Endothelial cell of umbilical vein (primary cell): ENCODE measurements around the gene TTLL11.

Experiments used
- CTCF ChIP-seq, 2 donors: IDR thresholded peaks; 1 replicate in 1 of 2; 2 replicates in 1 of 2; pipeline ENCODE4 v1.5.1; 2011; ENCODE audit warnings: low read length in 2 of 2, mild to moderate bottlenecking in 2 of 2, moderate library complexity in 2 of 2, control low read depth in 1 of 2, inconsistent platforms in 1 of 2, low read depth in 1 of 2; ENCODE audit not compliant: insufficient read depth in 1 of 2; ENCODE audit errors: extremely low read depth in 1 of 2
- EZH2 ChIP-seq: IDR thresholded peaks from 2 replicates; pipeline ENCODE4 v1.6.1; 2012; ENCODE audit warnings: borderline replicate concordance, low read depth, mild to moderate bottlenecking, moderate library complexity, low read length, inconsistent platforms; ENCODE audit not compliant: severe bottlenecking
- POLR2A ChIP-seq: IDR thresholded peaks from 2 replicates; pipeline ENCODE4 v1.6.1; 2012; ENCODE audit warnings: low read depth, mild to moderate bottlenecking, control low read depth, low read length

GRCh38 chr9:121837113-121837961, 255.8 kb downstream of the TTLL11 start:
- no peak for TF ChIP-seq CTCF (IDR thresholded peaks at IDR 0.05; ENCODE audit: extremely low read depth in 1 of 2, insufficient read depth in 1 of 2, low read depth in 1 of 2, low read length in 2 of 2)
- no peak for TF ChIP-seq POLR2A
- TF ChIP-seq EZH2: no peak
